WERI-Rb-1 (cell line): ENCODE measurements around the gene DUSP11.
"Not testable (repeated sequence)": the region's sequence is repeated elsewhere in the genome, so short reads cannot be mapped to it uniquely, and the experiment has no call there.

Experiments used
- DNase-seq: peaks from one replicate; pipeline ENCODE4 v3.0.0-alpha.2; 2020
- H3K27ac ChIP-seq: fragments of 250-450 bp; sonication (Bioruptor Pico); 2 replicates; pipeline ENCODE4 v1.5.1; 2020; ENCODE audit warnings: mild to moderate bottlenecking, moderate library complexity
- H3K27me3 ChIP-seq: fragments of 250-450 bp; sonication (Bioruptor Pico); 2 replicates; pipeline ENCODE4 v1.5.1; 2021; ENCODE audit warnings: mild to moderate bottlenecking, low read depth, moderate library complexity; ENCODE audit not compliant: insufficient read depth, severe bottlenecking
- H3K36me3 ChIP-seq: fragments of 250-450 bp; sonication (Bioruptor Pico); 2 replicates; pipeline ENCODE4 v1.5.1; 2020; ENCODE audit warnings: mild to moderate bottlenecking, moderate library complexity
- H3K4me3 ChIP-seq: 2 replicates; pipeline ENCODE4 v1.5.1; 2011; ENCODE audit warnings: low read depth, mild to moderate bottlenecking, control low read depth, low read length
- H3K9me3 ChIP-seq: fragments of 250-450 bp; sonication (Bioruptor Pico); 2 replicates; pipeline ENCODE4 v1.5.1; 2021; ENCODE audit warnings: mild to moderate bottlenecking, moderate library complexity; ENCODE audit not compliant: severe bottlenecking
- TF ChIP-seq, protein P1 (sequence below): IDR thresholded peaks from 2 replicates; pipeline ENCODE4 v1.5.1; 2011; ENCODE audit warnings: low read depth, mild to moderate bottlenecking, control low read depth, inconsistent platforms, low read length

The DUSP11 gene

DNA sequence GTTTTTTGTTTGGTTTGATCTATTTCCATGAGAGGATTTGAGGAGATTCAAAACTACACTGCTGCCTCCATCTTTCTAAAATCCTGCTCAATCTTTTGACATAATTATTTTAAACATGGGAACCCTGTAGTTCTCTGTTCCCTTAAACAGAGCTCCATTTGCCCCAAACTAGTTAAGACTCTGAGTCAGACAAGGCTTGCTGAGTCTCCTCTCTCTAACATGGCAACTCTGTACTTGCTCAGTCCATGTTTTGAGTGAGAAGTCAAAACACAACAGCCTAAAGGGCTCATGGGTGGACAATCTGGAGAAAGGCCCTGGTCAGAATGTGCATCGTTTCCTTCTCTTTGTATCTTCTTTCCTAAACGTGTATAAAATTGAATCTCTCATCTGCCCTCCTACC is 41.8 kb upstream of the DUSP11 start:
- Histone ChIP-seq H3K4me3 (no peak overlapping the region), H3K27me3 (no peaks in the 10 kb centered on the region), H3K9me3 (no peaks in the 10 kb centered on the region), H3K27ac (no peak overlapping the region), H3K36me3 (no peaks in the 10 kb centered on the region)
- no peak for DNase-seq
- TF ChIP-seq, protein P1, sequence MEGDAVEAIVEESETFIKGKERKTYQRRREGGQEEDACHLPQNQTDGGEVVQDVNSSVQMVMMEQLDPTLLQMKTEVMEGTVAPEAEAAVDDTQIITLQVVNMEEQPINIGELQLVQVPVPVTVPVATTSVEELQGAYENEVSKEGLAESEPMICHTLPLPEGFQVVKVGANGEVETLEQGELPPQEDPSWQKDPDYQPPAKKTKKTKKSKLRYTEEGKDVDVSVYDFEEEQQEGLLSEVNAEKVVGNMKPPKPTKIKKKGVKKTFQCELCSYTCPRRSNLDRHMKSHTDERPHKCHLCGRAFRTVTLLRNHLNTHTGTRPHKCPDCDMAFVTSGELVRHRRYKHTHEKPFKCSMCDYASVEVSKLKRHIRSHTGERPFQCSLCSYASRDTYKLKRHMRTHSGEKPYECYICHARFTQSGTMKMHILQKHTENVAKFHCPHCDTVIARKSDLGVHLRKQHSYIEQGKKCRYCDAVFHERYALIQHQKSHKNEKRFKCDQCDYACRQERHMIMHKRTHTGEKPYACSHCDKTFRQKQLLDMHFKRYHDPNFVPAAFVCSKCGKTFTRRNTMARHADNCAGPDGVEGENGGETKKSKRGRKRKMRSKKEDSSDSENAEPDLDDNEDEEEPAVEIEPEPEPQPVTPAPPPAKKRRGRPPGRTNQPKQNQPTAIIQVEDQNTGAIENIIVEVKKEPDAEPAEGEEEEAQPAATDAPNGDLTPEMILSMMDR: no peak

DNA sequence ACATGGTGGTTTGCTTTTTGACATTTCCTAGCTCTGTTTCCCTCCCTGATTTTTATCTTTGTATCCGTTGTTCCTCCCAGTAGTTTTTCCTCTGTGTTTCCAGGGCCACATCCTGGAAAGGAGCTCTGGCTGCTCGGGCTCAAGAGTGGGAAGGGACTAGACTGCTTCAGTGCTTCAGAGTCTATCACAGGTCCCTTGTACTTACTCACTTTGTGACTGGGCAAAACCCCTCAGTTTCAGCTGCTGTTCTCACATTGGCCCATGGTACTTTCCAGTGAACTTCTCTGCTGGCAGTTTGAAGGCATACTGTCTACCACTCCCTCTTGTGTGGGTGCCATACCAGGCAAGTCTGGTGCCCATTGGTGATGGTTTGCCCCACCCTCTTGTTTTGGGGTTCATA is 41.3 kb upstream of the DUSP11 start:
- no peaks in the 10 kb centered on the region for H3K36me3 ChIP-seq
- no peaks in the 10 kb centered on the region for H3K9me3 ChIP-seq
- no peaks in the 10 kb centered on the region for H3K27me3 ChIP-seq
- DNase-seq: no peak
- H3K4me3 ChIP-seq: no peak overlapping the region
- H3K27ac ChIP-seq: no peak overlapping the region
- TF ChIP-seq, protein P1: no peak

DNA sequence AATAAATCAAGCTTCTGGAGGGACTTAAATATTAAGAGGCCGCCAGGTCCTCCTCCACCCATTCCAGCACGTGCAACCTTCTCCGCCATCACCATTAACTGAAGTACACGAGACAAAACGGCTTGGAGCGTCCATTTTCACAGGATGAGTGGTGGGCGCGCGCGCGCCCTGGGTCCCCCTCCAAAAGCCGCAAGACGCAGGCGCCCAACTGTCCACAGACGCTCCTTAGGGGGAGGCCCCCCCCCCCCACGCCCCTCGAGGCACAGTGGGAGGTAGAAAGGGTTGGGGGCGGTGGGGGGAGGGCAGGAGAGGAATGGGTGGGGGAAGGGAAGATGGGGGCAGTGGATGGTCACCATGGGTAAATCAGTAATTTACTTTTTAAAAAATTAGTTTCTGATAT is 38.4 kb upstream of the DUSP11 start:
- Histone ChIP-seq H3K4me3 (no peak overlapping the region), H3K27me3 (no peaks in the 10 kb centered on the region), H3K36me3 (no peaks in the 10 kb centered on the region), H3K27ac (no peak overlapping the region), H3K9me3 (no peaks in the 10 kb centered on the region)
- TF ChIP-seq, protein P1: no peak
- no peak for DNase-seq

DNA sequence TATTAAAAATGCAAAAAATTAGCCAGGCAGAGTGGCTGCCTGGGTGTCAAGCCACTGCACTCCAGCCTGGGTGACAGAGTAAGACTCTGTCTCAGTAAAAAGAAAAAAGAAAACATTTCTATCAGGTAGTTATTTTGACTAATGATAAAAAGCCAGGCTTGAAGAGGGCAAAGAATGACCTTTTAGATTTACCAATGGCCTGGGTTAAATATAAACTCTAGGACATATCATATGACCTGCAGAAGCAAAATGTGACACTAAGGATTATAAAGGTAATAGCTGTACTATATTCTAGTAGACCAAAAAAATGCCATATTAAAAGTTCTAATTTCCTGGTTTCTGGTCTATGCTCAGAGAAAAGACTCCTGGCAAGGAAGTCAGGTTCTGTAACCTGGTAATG is 32.7 kb upstream of the DUSP11 start:
- H3K36me3 ChIP-seq: no peaks in the 10 kb centered on the region
- TF ChIP-seq, protein P1: no peak
- no peak for DNase-seq

DNA sequence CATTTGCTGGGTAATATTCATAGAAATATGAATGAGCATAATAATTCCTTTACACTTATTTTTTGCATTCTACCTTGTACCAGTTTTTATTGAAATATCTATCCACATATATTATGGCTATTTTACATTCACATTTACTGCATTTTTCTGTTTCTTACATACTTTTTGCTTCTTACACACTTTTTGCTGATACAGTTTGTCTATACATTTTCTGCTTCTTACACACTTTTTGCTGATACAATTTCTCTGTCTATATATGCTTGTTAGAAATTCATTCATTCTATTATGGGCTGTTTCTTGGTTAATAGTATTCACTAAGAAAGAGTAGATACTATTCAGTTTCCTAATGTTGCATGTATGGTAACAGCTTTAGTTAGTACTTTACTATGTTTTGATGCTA is 32.0 kb upstream of the DUSP11 start:
- H3K27ac ChIP-seq: no peak overlapping the region
- no peaks in the 10 kb centered on the region for H3K27me3 ChIP-seq
- DNase-seq: no peak
- TF ChIP-seq, protein P1: no peak
- no peaks in the 10 kb centered on the region for H3K9me3 ChIP-seq
- no peaks in the 10 kb centered on the region for H3K36me3 ChIP-seq
- H3K4me3 ChIP-seq: no peak overlapping the region

More for the DNA sequence above, 32.7 kb upstream of the DUSP11 start:
- Histone ChIP-seq H3K27me3 (no peaks in the 10 kb centered on the region), H3K27ac (no peak overlapping the region), H3K9me3 (no peaks in the 10 kb centered on the region), H3K4me3 (no peak overlapping the region)

DNA sequence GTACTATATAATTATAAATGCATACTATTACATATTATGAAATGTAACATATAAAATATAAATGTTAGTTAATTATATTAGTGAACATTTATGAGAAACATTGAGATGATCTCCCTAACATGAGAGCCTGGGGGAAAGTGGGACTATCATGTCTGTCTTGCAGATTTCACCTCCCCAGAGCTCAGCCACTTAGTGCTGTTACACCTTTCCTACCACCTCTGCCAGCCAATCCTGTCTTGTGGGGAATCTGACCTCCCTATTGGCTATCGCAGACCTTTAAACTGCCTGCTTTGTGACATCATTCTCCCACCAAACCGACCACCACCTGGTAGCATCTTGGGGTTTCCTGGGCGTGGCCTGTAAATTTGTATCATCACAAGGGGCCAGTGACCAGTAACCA is 4.0 kb upstream of the DUSP11 start, which contains the start of gene C2orf78:
TSS of gene C2orf78 (plus strand) at position 301 of the 400 bp plus-strand sequence. CDS start 127 bp downstream, outside the sequence.
- not testable (repeated sequence) for H3K27ac ChIP-seq, DNase-seq, H3K36me3 ChIP-seq, H3K27me3 ChIP-seq, H3K4me3 ChIP-seq, H3K9me3 ChIP-seq

DNA sequence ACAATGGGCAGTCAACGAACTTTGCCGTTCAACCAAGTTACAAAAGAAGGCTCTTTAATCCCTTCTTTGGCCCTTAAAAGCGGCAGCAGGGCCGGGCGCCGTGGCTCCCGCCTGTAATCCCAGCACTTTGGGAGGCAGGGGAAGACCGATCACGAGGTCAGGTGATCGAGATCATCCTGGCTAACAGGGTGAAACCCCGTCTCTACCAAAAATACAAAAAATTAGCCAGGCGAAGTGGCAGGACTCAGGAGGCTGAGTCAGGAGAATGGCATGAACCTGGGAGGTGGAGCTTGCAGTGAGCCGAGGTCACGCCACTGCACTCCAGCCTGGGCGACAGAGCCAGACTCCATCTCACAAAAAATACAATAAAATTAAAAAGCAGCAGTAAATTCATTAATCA is 3.5 kb upstream of the DUSP11 start:
- not testable (repeated sequence) for H3K27me3 ChIP-seq, H3K36me3 ChIP-seq, H3K4me3 ChIP-seq, H3K27ac ChIP-seq, DNase-seq, H3K9me3 ChIP-seq
